ENCODE data around the gene CXCL14. TPM values are rescaled to one million over a fixed set of nuclear protein-coding genes. Genes with fewer than 3 reads are reported as not detected.
"Not testable (repeated sequence)": the region's sequence is repeated elsewhere in the genome, so short reads cannot be mapped to it uniquely, and the experiment has no call there.

The CXCL14 gene
- total and polyA plus RNA-seq, 2 experiments from 2014 or later: 1.7 TPM; not detected in 1

DNA sequence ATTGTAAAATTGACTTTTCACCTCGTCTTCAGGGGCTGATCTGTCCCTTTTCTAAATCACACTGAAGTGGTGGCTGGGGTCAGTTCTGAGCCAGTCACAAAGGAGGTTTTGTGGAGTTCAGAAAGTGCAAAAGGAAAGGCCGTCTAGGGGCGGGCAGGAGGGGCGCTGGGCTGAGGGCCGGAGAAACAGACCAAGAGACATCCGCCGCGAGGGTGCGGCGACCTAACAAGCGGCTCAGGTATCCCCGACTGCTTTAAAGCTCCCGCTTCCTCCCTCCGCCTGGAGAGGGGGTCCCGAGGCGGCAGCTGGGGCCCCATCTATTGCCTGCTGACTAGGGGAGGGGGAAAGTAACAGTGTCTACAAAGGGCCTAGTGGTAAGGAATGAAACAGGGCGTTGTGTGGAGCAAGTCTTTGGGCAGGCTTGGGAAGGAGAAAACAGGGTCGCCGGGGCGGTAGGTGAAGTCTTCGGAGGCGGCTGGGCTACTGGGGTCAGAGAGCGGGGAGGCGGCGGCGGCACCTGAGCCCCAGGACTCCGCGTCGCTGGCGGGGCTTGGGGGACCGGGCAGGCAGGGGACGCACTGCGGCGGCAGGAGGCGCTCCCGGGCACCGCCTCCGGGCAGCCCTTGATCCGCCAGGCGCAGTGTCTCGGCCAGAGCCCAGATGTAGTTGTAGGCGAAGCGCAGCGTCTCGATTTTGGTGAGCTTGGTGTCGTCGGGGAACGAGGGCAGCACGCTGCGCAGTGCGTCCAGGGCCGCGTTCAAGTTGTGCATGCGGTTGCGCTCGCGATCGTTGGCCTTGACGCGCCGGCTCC is 44.0 kb downstream of the CXCL14 start:
- peak overlapping the region; percentile 88 for H2AFZ ChIP-seq
- peaks cover 11% of the 10 kb centered on the region; the same call in 1 of the 2 replicates for H3F3A ChIP-seq (replicated peaks; ENCODE audit: low read depth)
- no peaks in the 10 kb centered on the region for H3K9me2 ChIP-seq (ENCODE audit: insufficient read depth)
- peak overlapping the region; percentile 54 for H3K4me3 Mint-ChIP-seq
- peaks cover 100% of the 10 kb centered on the region for H3K27me3 Mint-ChIP-seq (ENCODE audit: insufficient read depth, low read depth, poor library complexity)
- H3K4me2 ChIP-seq: peak overlapping the region; percentile 75
- H4K20me1 ChIP-seq (replicated peaks; ENCODE audit: insufficient read depth): peaks cover 34% of the 10 kb centered on the region
- H3K4me1 ChIP-seq (ENCODE audit: insufficient read depth): peaks cover 15% of the 10 kb centered on the region
- no peak overlapping the region for H3K27ac Mint-ChIP-seq
- no peak for TF ChIP-seq NANOG (IDR thresholded peaks at IDR 0.05; ENCODE audit: borderline replicate concordance)
- TF ChIP-seq EZH2phosphoT487 (IDR thresholded peaks at IDR 0.05; ENCODE audit: unreplicated experiment): peak; percentile 63
- no peak for TF ChIP-seq POLR2AphosphoS5 (IDR thresholded peaks at IDR 0.05; ENCODE audit: low read depth)
- peak; percentile 98 for TF ChIP-seq EZH2 (IDR thresholded peaks at IDR 0.05; ENCODE audit: low read depth, unreplicated experiment)
- no peak for TF ChIP-seq ZNF114 (CRISPR knock-in tag; IDR thresholded peaks at IDR 0.05)
- TF ChIP-seq, protein P1, sequence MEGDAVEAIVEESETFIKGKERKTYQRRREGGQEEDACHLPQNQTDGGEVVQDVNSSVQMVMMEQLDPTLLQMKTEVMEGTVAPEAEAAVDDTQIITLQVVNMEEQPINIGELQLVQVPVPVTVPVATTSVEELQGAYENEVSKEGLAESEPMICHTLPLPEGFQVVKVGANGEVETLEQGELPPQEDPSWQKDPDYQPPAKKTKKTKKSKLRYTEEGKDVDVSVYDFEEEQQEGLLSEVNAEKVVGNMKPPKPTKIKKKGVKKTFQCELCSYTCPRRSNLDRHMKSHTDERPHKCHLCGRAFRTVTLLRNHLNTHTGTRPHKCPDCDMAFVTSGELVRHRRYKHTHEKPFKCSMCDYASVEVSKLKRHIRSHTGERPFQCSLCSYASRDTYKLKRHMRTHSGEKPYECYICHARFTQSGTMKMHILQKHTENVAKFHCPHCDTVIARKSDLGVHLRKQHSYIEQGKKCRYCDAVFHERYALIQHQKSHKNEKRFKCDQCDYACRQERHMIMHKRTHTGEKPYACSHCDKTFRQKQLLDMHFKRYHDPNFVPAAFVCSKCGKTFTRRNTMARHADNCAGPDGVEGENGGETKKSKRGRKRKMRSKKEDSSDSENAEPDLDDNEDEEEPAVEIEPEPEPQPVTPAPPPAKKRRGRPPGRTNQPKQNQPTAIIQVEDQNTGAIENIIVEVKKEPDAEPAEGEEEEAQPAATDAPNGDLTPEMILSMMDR (conservative IDR thresholded peaks at IDR 0.05; ENCODE audit: low read depth in 2 of 2): peak; percentile 24 to 44
- H3K27ac ChIP-seq (ENCODE audit: low read depth): no peak overlapping the region
- peaks cover 21% of the 10 kb centered on the region for H3K9me3 Mint-ChIP-seq
- H3K36me3 ChIP-seq (ENCODE audit: insufficient read depth): no peaks in the 10 kb centered on the region; the same call in 1 of the 2 replicates
- peaks cover 100% of the 10 kb centered on the region for H3K27me3 ChIP-seq (ENCODE audit: insufficient read depth)
- ATAC-seq (peak; percentile 75), DNase-seq (ENCODE audit: low spot score) (peak; percentile 78)
- H3K79me2 ChIP-seq (replicated peaks; ENCODE audit: insufficient read depth): no peaks in the 10 kb centered on the region
- peaks cover 16% of the 10 kb centered on the region for H3K4me1 Mint-ChIP-seq
- peak overlapping the region; percentile 49 for H3K4me3 ChIP-seq
- no peaks in the 10 kb centered on the region; the same call in 2 of the 3 replicates for H3K36me3 Mint-ChIP-seq (ENCODE audit: low read depth)

DNA sequence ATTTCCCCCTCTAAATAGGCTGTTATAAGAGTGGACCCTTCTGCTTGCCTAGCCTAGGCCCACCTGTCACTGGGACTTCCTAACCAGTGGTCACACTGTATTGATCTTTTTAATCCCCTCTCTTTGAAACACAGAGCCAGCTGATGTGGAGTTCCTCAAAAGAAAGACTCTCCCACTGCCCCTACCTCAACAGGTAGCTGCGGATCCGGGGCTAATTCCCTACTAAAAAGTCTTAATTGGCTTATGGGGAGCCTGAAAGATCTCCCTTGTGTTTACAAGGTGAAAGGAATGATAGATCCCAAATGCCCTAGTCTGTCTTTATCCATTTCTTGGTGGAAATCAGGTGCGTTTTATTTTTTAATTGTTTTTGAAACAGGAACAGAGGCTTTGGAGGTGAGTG is 45.0 kb downstream of the CXCL14 start:
- H4K20me1 ChIP-seq (replicated peaks; ENCODE audit: insufficient read depth): peaks cover 27% of the 10 kb centered on the region

DNA sequence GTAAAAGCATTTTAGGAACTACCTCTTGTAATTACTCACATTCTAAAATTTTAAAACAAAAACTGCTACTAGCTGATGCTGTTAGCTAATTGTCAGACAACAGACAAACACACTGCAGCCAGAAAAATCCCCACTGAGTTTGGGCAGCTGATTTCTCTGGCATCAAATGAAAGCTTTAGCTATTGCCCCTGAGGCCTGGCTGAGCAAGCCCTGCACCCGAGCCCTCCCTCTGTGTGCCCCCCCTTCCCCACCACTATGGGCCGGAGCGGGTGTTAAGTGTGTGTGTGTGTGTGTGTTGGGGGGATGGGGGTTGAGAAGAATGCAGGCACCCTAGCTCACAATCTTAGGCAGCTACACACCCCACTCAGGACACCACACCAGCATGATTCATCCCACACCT is 45.5 kb downstream of the CXCL14 start:
- Mint-ChIP-seq H3K27me3 (ENCODE audit: insufficient read depth, low read depth, poor library complexity) (peaks cover 98% of the 10 kb centered on the region), H3K9me3 (peaks cover 16% of the 10 kb centered on the region), H3K4me3 (no peak overlapping the region), H3K36me3 (ENCODE audit: low read depth) (no peaks in the 10 kb centered on the region; the same call in 2 of the 3 replicates), H3K4me1 (peaks cover 16% of the 10 kb centered on the region), H3K27ac (no peak overlapping the region)
- TF ChIP-seq EZH2 (IDR thresholded peaks at IDR 0.05; ENCODE audit: low read depth, unreplicated experiment) (no peak), JUNB (IDR thresholded peaks at IDR 0.05; ENCODE audit: unreplicated experiment) (no peak), EZH2phosphoT487 (IDR thresholded peaks at IDR 0.05; ENCODE audit: unreplicated experiment) (no peak)
- no peaks in the 10 kb centered on the region for H3K79me2 ChIP-seq (replicated peaks; ENCODE audit: insufficient read depth)
- peaks cover 15% of the 10 kb centered on the region for H3K4me1 ChIP-seq (ENCODE audit: insufficient read depth)
- no peak overlapping the region for H3K27ac ChIP-seq (ENCODE audit: low read depth)
- DNase-seq (ENCODE audit: low spot score): no peak
- H3F3A ChIP-seq (replicated peaks; ENCODE audit: low read depth): peaks cover 11% of the 10 kb centered on the region; the same call in 1 of the 2 replicates
- H3K36me3 ChIP-seq (ENCODE audit: insufficient read depth): no peaks in the 10 kb centered on the region; the same call in 1 of the 2 replicates
- H3K4me2 ChIP-seq: no peak overlapping the region
- no peak overlapping the region for H2AFZ ChIP-seq
- H3K9me2 ChIP-seq (ENCODE audit: insufficient read depth): no peaks in the 10 kb centered on the region
- ATAC-seq: no peak
- H3K4me3 ChIP-seq: no peak overlapping the region
- peaks cover 27% of the 10 kb centered on the region for H4K20me1 ChIP-seq (replicated peaks; ENCODE audit: insufficient read depth)
- H3K27me3 ChIP-seq (ENCODE audit: insufficient read depth): peaks cover 100% of the 10 kb centered on the region

More for the DNA sequence above, 45.0 kb downstream of the CXCL14 start:
- H3K9me3 Mint-ChIP-seq: peaks cover 20% of the 10 kb centered on the region
- H3K36me3 ChIP-seq (ENCODE audit: insufficient read depth): no peaks in the 10 kb centered on the region; the same call in 1 of the 2 replicates
- no peak overlapping the region for H3K27ac ChIP-seq (ENCODE audit: low read depth)
- peak overlapping the region; percentile 75 for H3K4me2 ChIP-seq
- no peak overlapping the region for H3K27ac Mint-ChIP-seq
- H3K4me1 ChIP-seq (ENCODE audit: insufficient read depth): peaks cover 15% of the 10 kb centered on the region
- H3K36me3 Mint-ChIP-seq (ENCODE audit: low read depth): no peaks in the 10 kb centered on the region; the same call in 2 of the 3 replicates
- peaks cover 16% of the 10 kb centered on the region for H3K4me1 Mint-ChIP-seq
- no peaks in the 10 kb centered on the region for H3K9me2 ChIP-seq (ENCODE audit: insufficient read depth)
- ATAC-seq (no peak), DNase-seq (ENCODE audit: low spot score) (no peak)
- no peak overlapping the region; the same call in 2 of the 3 replicates for H3K4me3 Mint-ChIP-seq
- peaks cover 100% of the 10 kb centered on the region for H3K27me3 Mint-ChIP-seq (ENCODE audit: insufficient read depth, low read depth, poor library complexity)
- H3K27me3 ChIP-seq (ENCODE audit: insufficient read depth): peaks cover 100% of the 10 kb centered on the region
- peak overlapping the region; percentile 49 for H3K4me3 ChIP-seq
- TF ChIP-seq EZH2 (IDR thresholded peaks at IDR 0.05; ENCODE audit: low read depth, unreplicated experiment) (peak; percentile 37), EZH2phosphoT487 (IDR thresholded peaks at IDR 0.05; ENCODE audit: unreplicated experiment) (no peak)
- H2AFZ ChIP-seq: no peak overlapping the region
- H3F3A ChIP-seq (replicated peaks; ENCODE audit: low read depth): peaks cover 11% of the 10 kb centered on the region; the same call in 1 of the 2 replicates
- H3K79me2 ChIP-seq (replicated peaks; ENCODE audit: insufficient read depth): no peaks in the 10 kb centered on the region

DNA sequence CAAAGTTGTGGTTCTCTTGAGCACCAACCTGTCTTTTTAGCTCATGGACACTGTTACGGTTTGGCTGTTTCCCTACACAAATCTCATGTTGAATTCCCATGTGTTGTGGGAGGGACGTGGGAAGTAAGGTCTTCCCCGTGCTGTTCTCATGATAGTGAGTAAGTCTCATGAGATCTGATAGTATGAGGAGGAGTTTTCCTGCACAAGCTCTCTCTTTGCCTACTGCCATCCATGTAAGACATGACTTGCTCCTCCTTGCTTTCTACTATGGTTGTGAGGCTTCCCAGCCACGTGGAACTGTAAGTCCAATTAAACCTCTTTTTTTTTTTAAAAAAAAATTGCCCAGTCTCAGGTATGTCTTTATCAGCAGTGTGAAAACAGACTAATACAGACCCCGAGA is 49.2 kb downstream of the CXCL14 start:
- H3K36me3 ChIP-seq (ENCODE audit: insufficient read depth); H3K4me2 ChIP-seq; H3K4me3 ChIP-seq; H3K36me3 Mint-ChIP-seq (ENCODE audit: low read depth); ATAC-seq; H3F3A ChIP-seq (replicated peaks; ENCODE audit: low read depth); H3K27ac Mint-ChIP-seq; H3K9me2 ChIP-seq (ENCODE audit: insufficient read depth); H2AFZ ChIP-seq; H3K4me1 Mint-ChIP-seq; DNase-seq (ENCODE audit: low spot score); H3K9me3 Mint-ChIP-seq; H3K4me1 ChIP-seq (ENCODE audit: insufficient read depth); H3K27ac ChIP-seq (ENCODE audit: low read depth); H3K79me2 ChIP-seq (replicated peaks; ENCODE audit: insufficient read depth); H3K4me3 Mint-ChIP-seq: not testable (repeated sequence)
- H3K27me3 Mint-ChIP-seq (ENCODE audit: insufficient read depth, low read depth, poor library complexity): peaks cover 69% of the 10 kb centered on the region
- Histone ChIP-seq H3K27me3 (ENCODE audit: insufficient read depth) (peaks cover 98% of the 10 kb centered on the region), H4K20me1 (replicated peaks; ENCODE audit: insufficient read depth) (peaks cover 19% of the 10 kb centered on the region)
